Activated T-cell treated with anti-CD3 and anti-CD28 coated beads, Interleukin-2, amount 50 U/mL, for 48 hours (primary cell): ENCODE measurements around the gene RHBDF2.

Experiments used
- DNase-seq, 2 experiments: peaks; one replicate each; pipeline ENCODE4 v3.0.0-alpha.2; 2020

RHBDF2 gene

GRCh38 chr17:76477576-76477975, 23.6 kb downstream of the RHBDF2 start:
- no peak for DNase-seq

GRCh38 chr17:76476736-76477135, 24.5 kb downstream of the RHBDF2 start:
- no peak for DNase-seq

- no peak for DNase-seq
Observed at GRCh38 chr17:76475302-76475701, 25.9 kb downstream of the RHBDF2 start.

GRCh38 chr17:76474894-76475293, 26.3 kb downstream of the RHBDF2 start:
- DNase-seq: no peak

- no peak for DNase-seq
Observed at GRCh38 chr17:76474238-76474637, 27.0 kb downstream of the RHBDF2 start.

GRCh38 chr17:76473541-76473985, 27.7 kb downstream of the RHBDF2 start:
- DNase-seq: peak in 1 of 2 experiments; percentile 35

- DNase-seq: no peak
Observed at GRCh38 chr17:76472726-76473125, 28.5 kb downstream of the RHBDF2 start.

- DNase-seq: no peak
Observed at GRCh38 chr17:76472258-76472645, 29.0 kb downstream of the RHBDF2 start.

GRCh38 chr17:76471498-76472257, 29.5 kb downstream of the RHBDF2 start:
- no peak for DNase-seq

GRCh38 chr17:76469991-76470739, 31.1 kb downstream of the RHBDF2 start:
- no peak for DNase-seq

GRCh38 chr17:76469076-76469990, 31.9 kb downstream of the RHBDF2 start:
- no peak for DNase-seq

- no peak for DNase-seq
Observed at GRCh38 chr17:76468634-76469010, 32.6 kb downstream of the RHBDF2 start.

GRCh38 chr17:76467809-76468633, 33.2 kb downstream of the RHBDF2 start:
- DNase-seq: no peak

- no peak for DNase-seq
Observed at GRCh38 chr17:76467366-76467765, 33.9 kb downstream of the RHBDF2 start, which contains the start of gene AANAT. AANAT (plus strand) TSS chr17:76467603; CDS start chr17:76468747, 1,144 bp downstream.

GRCh38 chr17:76466775-76467130, 34.5 kb downstream of the RHBDF2 start:
- DNase-seq: no peak

- DNase-seq: no peak
Observed at GRCh38 chr17:76462556-76463290, 38.5 kb downstream of the RHBDF2 start.

- no peak for DNase-seq
Observed at GRCh38 chr17:76461765-76462555, 39.3 kb downstream of the RHBDF2 start.

- DNase-seq: no peak
Observed at GRCh38 chr17:76459674-76460073, 41.5 kb downstream of the RHBDF2 start.

GRCh38 chr17:76458580-76459490, 42.4 kb downstream of the RHBDF2 start:
- peak in 1 of 2 experiments; percentile 35 for DNase-seq

- DNase-seq: no peak
Observed at GRCh38 chr17:76453431-76453743, 47.8 kb downstream of the RHBDF2 start.
